Cerebellar nuclear complex (tissue), 1 donor: ENCODE measurements around the gene SCN1A.
A peak's percentile ranks its signal among the peaks of the same experiment; 100 is the strongest.

ENCODE experiments used
- DNase-seq, 2 experiments: peaks; one replicate each; lab custom pipeline; 2025; lab: John Stamatoyannopoulos, UW

SCN1A gene

DNA sequence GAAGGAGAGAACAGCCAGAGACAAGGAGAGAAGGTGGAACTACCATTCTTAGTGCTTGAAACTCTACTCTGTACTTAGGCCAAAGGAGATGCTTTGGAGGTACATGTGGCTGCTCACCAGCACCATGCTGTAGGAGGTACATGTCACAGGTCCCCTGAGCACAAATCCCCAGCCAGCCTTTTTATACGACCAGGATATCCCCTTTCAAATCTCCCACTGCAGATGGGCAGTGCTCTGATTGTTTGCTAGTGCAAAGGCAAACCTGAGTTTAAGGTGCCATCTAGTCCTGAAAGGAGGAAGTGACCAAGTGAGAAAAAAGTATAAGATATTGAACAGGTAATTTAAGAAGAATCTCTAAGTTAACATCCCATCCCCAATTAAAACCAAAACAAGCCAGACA is 157.2 kb downstream of the SCN1A start:
- DNase-seq, result no peak

DNA sequence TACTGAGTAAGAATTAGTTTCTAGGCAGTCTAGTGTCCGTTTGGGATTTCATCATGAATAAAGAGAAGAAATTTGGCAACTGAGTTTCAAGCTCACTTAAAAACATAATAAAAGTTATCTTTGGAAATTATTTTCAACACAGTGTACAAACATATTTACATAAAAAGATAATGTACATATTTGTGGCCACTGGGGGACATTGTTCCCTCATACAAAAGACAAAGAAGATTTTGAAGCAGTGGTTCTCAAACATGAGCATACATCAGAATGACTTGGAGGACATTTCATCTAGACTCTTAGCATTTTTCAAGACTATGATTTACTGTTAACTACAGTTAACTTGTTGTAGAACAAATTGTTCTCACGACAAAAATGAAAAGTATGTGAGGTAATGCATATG is 158.6 kb downstream of the SCN1A start:
- no peak for DNase-seq

DNA sequence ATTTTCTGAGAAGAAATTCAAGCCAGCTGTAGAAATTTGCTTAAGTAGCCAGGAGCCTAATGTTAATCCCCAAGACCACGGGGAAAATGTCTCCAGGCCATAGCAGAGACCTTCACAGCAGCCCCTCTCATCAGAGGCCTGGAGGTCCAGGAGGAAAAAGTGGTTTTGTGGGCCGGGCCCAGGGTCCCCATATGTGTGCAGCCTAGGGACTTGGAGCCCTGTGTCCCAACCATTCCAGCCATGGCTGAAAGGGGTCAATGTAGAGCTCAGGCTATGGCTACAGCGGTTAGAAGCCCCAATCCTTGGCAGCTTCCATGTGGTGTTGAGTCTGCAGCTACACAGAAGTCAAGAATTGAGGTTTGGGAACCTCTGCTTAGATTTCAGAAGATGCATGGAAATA is 160.1 kb downstream of the SCN1A start:
- DNase-seq, result no peak

DNA sequence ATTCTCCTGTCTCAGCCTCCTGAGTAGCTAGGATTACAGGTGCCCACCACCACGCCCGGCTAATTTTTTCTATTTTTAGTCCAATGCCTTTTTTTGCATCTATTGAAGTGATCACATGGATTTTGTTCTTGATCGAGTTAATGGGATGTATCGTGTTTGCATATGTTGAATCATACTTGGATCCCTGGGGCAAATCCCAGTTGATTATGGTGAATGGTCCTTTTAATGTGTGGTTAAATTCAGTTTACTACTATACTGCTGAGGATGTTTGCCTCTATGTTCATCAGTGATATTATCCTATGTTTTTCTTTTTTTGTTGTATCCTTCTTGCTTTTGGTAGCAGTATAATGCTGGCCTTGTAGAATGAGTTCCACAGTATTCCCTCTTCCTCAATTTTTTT is 166.0 kb downstream of the SCN1A start:
- no peak for DNase-seq

DNA sequence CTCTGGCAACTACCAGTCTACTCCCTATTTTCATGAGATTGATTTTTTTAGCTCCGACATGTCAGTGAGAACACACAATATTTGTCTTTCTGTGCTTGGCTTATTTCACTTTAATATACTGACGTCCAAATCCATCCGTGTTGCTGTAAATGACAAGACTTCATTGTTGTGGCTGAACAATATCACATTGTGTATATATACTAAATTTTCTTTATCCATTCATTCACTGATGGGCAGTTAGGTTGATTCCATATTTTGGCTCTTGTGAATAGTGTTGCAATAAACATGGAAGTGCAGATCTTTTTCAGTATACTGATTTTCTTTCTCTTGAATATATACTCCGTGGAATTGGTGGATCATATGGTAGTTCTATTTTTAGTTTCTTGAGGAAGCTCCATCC is 168.4 kb downstream of the SCN1A start:
- no peak for DNase-seq

DNA sequence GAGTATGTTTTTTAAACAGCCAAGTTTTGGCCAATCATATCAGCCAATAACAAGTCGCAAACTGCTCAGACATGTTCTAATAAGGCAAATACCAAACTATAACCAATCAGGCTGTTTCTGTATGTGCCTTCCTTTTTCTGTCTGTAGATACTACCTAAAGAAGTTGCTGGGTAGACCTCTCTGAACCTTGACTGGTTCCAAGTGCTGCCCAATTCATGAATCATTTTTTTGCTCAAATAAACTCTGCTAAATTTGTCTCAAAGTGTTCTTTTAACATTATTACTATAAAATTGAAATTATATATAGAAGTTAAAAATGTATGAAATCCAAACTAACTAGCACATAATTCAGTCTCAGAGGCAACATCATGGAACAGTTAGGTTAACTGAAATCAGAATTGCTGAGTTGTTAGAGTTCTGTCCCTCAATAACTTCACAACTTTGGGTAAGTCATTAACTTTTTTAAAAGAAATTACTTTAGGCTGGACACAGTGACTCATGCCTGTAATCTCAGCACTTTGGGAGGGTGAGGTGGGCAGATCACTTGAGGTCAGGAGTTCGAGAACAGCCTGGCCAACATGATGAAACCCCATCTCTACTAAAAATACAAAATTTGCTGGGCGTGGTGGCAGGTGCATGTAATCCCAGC is 169.4 kb downstream of the SCN1A start:
- no peak for DNase-seq

DNA sequence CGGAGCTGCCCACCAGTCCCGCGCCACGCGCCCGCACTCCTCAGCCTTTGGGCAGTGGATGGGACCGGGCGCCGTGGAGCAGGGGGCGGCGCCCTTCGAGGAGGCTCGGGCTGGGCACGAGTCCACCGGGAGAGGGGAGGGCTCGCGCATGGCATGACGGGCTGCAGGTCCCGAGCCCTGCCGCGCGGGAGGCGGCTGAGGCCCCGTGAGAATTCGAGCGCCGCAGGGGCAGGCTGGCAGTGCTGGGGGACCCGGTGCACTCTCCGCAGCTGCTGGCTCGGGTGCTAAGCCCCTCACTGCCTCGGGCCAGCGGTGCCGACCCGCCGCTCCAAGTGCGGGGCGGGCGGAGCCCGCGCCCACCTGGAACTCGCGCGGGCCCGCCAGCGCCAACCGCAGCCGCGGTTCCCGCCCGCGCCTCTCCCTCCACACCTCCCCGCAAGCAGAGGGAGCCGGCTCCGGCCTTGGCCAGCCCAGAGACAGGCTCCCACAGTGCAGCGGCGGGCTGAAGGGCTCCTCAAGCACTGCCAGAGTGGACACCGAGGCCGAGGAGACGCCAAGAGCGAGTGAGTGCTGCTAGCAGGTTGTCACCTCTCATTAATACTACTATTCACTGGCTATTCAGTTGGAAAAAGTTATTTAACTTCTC is 170.7 kb downstream of the SCN1A start:
- no peak for DNase-seq

DNA sequence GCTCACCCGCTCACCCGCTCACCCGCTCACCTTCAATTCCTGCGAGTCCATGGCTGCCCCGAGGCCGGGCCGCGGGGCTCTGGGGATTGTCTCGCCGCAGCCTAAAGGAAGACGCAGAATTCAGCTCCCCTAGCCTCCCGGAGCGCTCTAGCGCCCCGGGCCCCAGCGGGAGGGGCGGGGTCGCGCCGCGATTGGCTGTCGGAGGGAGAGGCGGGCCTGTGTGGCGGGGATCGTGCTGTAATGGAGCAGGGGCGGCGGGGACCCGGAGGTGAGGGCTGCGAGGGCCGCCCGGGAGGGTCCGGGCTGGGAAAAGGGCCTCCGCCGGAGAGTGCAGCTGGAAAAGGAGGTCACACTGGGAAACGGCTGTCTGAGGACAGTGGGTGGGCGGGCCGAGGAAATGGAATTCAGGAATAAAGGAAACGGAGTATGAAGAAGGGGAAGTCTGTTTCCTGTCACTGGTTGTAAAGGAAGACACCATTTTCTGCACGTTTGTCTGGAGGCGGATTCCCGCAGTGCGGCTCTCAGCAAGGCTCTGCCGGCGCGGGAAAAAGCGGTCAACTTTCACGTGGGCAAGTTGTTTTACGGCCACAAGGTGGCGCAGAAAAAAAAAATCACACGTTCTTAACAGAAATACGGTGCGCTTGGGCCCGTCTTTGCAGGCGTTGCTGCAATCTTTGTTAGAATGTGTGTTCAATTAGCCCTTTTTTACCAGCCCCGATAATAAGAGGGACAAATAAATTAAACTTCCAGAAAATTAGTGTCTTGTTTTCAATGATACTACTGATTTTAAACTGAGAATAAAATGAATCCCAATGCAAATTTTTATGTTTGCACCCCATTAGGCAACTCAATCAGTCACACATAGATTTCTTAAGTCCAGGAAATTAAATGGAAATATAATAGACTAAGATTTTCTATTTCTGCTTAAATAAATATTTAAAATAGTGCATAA is 173.9 kb downstream of the SCN1A start, which contains the start of gene TTC21B:
Gene TTC21B, minus strand, starts transcription at position 122 of the 952 bp plus-strand sequence. Its CDS starts 71 bp downstream, at position 51.
- DNase-seq, result peak; percentile 47 to 82

DNA sequence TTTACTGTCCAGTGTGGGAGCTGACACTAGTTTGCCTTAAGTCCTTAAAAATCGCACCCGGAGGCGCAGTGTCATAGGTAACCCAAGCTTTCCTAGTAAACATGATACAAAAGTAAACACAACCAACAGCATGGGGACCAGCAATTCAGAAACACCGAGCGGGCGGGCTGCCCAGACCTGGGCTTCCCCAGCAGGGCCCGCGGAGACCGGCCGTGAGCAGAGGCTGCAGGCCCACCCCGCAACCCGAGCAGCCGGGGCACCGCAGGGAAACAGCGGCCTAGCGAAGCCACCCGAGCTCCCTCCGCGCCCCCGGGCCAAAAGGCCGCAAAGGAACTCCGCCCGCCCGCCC is 174.5 kb downstream of the SCN1A start:
- DNase-seq, result no peak

DNA sequence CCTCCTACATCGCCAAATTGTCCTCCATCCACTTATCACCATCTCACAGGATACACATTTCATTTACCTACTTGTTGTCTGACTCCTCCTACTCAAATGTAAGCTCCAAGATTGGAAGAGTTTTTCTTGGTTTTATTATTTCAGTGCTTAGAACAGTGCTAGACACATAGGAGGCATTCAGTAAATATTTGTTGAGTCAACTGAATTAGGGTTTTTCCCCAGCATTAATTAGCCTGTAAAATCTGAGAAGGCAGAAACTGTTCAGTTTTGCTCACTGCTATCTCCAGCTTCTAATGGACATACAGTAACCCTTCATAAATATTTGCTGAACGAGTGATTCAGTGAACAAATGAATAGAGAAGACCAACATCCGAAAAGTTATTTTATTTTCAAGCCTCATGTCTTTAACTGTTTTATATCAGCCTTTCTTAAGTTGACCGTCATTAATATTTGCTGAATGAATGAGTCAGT is 175.0 kb downstream of the SCN1A start:
- DNase-seq, result no peak

DNA sequence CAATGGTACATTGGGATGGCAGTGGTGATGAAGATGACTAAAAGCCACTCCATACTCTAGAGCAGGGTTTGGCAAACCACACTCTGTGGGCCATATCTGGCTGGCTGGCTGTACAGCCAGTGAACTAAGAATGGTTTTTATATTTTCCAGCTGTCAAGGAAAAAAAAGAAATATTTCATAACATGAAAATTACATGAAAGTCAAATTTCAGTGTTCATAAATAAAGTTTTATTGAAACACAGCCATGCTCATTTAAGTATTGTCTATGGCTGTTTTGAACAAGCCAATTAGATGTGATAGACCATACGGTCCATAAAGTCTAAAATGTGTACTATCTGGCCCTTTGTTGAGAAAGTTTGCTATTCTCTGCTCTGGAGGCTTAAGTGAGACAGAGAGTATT is 175.7 kb downstream of the SCN1A start:
- no peak for DNase-seq

DNA sequence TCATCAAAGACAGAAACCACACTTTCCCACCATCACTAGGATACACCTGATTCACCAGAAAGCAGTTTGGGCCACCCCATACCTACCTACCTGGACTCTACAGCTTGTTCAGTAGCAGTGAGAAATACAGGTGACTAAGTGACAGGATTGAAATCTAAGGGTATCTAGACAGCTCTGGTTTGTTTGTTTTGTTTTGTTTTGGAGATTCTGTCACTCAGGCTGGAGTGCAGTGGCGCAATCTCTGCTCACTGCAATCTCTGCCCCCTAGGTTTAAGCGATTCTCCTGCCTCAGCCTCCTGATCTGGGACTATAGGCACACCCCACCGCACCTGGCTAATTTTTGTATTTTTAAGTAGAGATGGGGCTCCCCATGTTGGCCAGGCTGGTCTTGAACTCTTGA is 177.4 kb downstream of the SCN1A start:
- no peak for DNase-seq

DNA sequence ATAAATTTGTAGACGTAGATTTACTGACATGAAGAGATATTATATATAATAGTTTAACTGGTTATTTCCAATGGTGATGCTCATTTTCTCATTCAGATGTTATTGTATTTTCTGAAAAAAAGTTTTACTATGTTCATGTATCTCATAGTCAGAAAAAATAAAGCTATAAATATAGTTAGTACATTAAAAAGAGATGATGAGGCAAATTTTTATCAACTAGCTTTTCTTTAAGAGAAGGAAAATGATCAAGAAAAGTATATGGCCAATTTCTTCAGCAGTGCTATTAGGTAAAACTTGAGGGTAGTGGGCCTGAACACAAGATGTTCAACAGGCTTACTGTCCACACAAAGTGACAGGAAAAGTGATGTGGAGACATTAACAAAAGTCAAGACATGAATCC is 186.0 kb downstream of the SCN1A start:
- DNase-seq, result no peak

DNA sequence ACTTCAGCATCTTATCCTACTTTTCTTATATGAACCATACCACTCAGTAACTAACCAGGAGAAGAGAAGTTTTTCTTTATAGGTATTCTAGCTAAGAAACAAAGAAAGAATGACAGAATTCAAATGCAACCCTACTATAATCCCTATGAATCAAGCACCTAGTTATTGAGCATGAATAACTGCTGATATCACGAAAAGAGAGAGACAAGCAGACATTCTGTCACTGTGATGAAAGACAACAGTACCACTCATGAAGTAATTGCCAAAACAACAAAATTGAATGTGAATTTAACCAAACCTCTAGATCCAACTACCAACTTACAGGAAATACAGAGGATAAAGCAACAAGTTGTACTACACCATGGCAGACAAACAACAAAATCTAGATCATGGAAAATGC is 189.6 kb downstream of the SCN1A start:
- DNase-seq, result no peak
